ENCODE measurements around the gene OR6C3. TPM values are rescaled to one million over a fixed set of nuclear protein-coding genes. Genes with fewer than 3 reads are reported as not detected.
"Not testable (repeated sequence)": the region's sequence is repeated elsewhere in the genome, so short reads cannot be mapped to it uniquely, and the experiment has no call there.

The OR6C3 gene
- polyA plus RNA-seq, 2 of the 4 experiments (the other 2 are of a cell fraction), result not detected

DNA sequence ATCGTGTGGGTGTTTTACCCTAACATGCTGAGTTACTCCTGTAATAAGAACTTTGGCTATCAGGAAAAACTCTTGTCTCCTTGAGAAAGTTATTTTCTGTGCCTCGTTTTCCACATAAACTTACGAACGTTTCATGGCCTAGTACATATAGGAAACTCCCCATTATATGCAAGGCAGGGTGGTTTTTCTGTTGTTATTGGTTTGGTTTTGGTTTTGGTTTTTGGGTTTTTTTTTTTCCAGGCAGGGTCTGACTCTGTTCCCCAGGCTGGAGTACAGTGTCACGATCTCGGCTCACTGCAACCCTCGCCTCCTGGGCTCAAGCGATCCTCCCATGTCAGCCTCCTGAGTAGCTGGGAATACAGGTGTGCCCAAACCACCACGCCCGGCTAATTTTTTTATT is 5.5 kb downstream of the OR6C3 start:
- TF ChIP-seq, protein P1, sequence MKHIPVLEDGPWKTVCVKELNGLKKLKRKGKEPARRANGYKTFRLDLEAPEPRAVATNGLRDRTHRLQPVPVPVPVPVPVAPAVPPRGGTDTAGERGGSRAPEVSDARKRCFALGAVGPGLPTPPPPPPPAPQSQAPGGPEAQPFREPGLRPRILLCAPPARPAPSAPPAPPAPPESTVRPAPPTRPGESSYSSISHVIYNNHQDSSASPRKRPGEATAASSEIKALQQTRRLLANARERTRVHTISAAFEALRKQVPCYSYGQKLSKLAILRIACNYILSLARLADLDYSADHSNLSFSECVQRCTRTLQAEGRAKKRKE (CRISPR knock-in tag; IDR thresholded peaks at IDR 0.05; ENCODE audit: low read depth), result no peak
- TF ChIP-seq EHMT2 (IDR thresholded peaks at IDR 0.05; ENCODE audit: low read depth) (no peak), CBX8 (IDR thresholded peaks at IDR 0.05) (no peak), HEYL (CRISPR knock-in tag; IDR thresholded peaks at IDR 0.05) (no peak)
- POLR2A ChIA-PET, result no interaction called here
- Histone ChIP-seq H3K4me3 (no peak overlapping the region), H3K4me1 (no peaks in the 10 kb centered on the region), H3K9me3 (no peaks in the 10 kb centered on the region), H3K4me2 (no peak overlapping the region), H3K27ac (no peak overlapping the region)
- ATAC-seq (no peak), FAIRE-seq (no peak), DNase-seq (ENCODE audit: low read depth in 1 of 2, low spot score in 1 of 2) (no peak)
- CTCF ChIA-PET, result no interaction called here
- 11% methylated on average over 10 of the region's 10 CpGs for WGBS (ENCODE audit: missing lambda C conversion rate)

DNA sequence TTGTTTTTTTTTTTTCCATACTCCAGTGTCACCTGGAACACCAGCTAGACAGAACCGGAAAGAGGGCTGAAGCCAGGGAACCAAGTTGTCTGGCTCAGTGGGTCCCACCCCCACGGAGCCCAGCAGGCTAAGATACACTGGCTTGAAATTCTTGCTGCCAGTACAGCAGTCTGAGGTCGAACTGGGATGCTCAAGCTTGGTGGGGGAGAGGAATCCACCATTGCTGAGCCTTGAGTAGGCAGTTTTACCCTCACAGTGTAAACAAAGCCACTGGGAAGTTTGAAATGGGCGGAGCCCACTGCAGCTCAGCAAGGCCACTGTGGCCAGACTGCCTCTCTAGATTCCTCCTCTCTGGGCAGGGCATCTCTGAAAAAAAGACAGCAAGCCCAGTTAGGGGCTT is 24.8 kb downstream of the OR6C3 start:
- H3K4me2 ChIP-seq; DNase-seq (ENCODE audit: low read depth in 1 of 2, low spot score in 1 of 2); ATAC-seq; H3K4me3 ChIP-seq; H3K9me3 ChIP-seq; H3K27ac ChIP-seq; CTCF ChIA-PET; FAIRE-seq; POLR2A ChIA-PET; H3K4me1 ChIP-seq: not testable (repeated sequence)
- WGBS (ENCODE audit: missing lambda C conversion rate), result 4% methylated on average over 4 of the region's 4 CpGs

DNA sequence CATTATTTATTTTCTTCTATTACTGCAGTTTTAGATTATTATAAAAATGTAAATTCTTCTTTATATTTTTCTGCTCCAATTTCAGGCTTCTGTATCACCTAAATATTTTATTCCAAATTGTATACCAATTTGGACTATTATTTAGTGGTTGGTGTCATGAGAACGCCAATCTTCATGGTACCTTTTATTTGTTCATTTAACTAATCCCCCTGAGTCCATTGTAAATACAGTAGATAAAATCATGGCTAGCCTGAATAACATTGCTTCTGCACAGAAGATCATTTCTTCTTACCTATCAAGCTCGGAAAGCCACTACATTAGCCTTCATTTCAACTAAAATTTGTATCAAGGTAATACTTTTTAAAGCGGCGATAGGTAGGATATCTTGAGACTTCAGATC is 32.1 kb downstream of the OR6C3 start, which contains the start of gene OR6C75:
OR6C75 (plus strand) TSS at position 301 of the 400 bp plus-strand sequence. CDS start 2,136 bp downstream, outside the sequence.
- H3K4me1 ChIP-seq, result no peaks in the 10 kb centered on the region
- ChIA-PET CTCF (no interaction called here), POLR2A (no interaction called here)
- FAIRE-seq (no peak), DNase-seq (ENCODE audit: low read depth in 1 of 2, low spot score in 1 of 2) (no peak), ATAC-seq (no peak)
- H3K27ac ChIP-seq, result no peak within 1 kb of the TSS
- TF ChIP-seq, protein P2, sequence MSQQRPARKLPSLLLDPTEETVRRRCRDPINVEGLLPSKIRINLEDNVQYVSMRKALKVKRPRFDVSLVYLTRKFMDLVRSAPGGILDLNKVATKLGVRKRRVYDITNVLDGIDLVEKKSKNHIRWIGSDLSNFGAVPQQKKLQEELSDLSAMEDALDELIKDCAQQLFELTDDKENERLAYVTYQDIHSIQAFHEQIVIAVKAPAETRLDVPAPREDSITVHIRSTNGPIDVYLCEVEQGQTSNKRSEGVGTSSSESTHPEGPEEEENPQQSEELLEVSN (IDR thresholded peaks at IDR 0.05; ENCODE audit: borderline replicate concordance, low read depth), result no peak
- TF ChIP-seq ESRRA (IDR thresholded peaks at IDR 0.05; ENCODE audit: borderline replicate concordance, low read length) (no peak), KDM1A (IDR thresholded peaks at IDR 0.05; ENCODE audit: low read depth) (no peak), HOXA7 (CRISPR knock-in tag; IDR thresholded peaks at IDR 0.05) (no peak), CHD2 (IDR thresholded peaks at IDR 0.05; ENCODE audit: low read length, partially characterized antibody) (no peak), TP53 (CRISPR knock-in tag; IDR thresholded peaks at IDR 0.05) (no peak), EP300 (IDR thresholded peaks at IDR 0.05) (no peak), HDAC2 (IDR thresholded peaks at IDR 0.05) (no peak), MAZ (IDR thresholded peaks at IDR 0.05; ENCODE audit: borderline replicate concordance, low read depth, low read length) (no peak), FOXS1 (CRISPR knock-in tag; IDR thresholded peaks at IDR 0.05) (no peak)
- TF ChIP-seq, protein P3, sequence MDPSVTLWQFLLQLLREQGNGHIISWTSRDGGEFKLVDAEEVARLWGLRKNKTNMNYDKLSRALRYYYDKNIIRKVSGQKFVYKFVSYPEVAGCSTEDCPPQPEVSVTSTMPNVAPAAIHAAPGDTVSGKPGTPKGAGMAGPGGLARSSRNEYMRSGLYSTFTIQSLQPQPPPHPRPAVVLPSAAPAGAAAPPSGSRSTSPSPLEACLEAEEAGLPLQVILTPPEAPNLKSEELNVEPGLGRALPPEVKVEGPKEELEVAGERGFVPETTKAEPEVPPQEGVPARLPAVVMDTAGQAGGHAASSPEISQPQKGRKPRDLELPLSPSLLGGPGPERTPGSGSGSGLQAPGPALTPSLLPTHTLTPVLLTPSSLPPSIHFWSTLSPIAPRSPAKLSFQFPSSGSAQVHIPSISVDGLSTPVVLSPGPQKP (IDR thresholded peaks at IDR 0.05; ENCODE audit: low read depth, low read length), result no peak
- H3K4me3 ChIP-seq, result no peak within 1 kb of the TSS
- WGBS (ENCODE audit: missing lambda C conversion rate), result 26% methylated on average over 4 of the region's 4 CpGs
- no peaks in the 10 kb centered on the region for H3K9me3 ChIP-seq
- H3K4me2 ChIP-seq, result no peak within 1 kb of the TSS

DNA sequence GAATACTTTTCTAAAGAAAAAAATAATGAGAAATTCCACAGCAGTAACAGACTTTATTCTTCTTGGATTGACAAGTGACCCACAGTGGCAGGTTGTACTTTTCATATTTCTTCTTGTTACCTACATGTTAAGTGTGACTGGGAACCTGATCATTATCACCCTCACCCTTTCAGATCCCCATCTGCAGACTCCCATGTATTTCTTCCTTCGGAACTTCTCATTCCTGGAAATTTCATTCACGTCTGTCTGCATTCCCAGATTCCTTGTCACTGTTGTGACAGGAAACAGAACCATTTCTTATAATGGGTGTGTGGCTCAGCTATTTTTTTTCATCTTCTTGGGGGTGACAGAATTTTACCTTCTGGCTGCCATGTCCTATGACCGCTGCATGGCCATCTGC is 34.5 kb downstream of the OR6C3 start:
- Histone ChIP-seq H3K9me3 (no peaks in the 10 kb centered on the region), H3K4me2 (no peak overlapping the region), H3K4me1 (no peaks in the 10 kb centered on the region), H3K27ac (no peak overlapping the region), H3K4me3 (no peak overlapping the region)
- CTCF ChIA-PET, result no interaction called here
- TF ChIP-seq JUNB (IDR thresholded peaks at IDR 0.05), result no peak
- no peak for TF ChIP-seq NFE2L2 (conservative IDR thresholded peaks at IDR 0.05; ENCODE audit: low read length)
- TF ChIP-seq FOSB (CRISPR knock-in tag; IDR thresholded peaks at IDR 0.05), result no peak
- no peak for TF ChIP-seq RAD21 (conservative IDR thresholded peaks at IDR 0.05 in 1 of 2, IDR thresholded peaks at IDR 0.05 in 1 of 2)
- no peak for TF ChIP-seq MYC (IDR thresholded peaks at IDR 0.05; ENCODE audit: borderline replicate concordance, low read length)
- TF ChIP-seq EP300 (IDR thresholded peaks at IDR 0.05), result no peak
- no peak for TF ChIP-seq HOXA7 (CRISPR knock-in tag; IDR thresholded peaks at IDR 0.05)
- TF ChIP-seq ZC3H11A (IDR thresholded peaks at IDR 0.05), result no peak
- TF ChIP-seq RARB (CRISPR knock-in tag; IDR thresholded peaks at IDR 0.05), result no peak
- no peak for TF ChIP-seq POLR2A (IDR thresholded peaks at IDR 0.05; ENCODE audit: low read length)
- no peak for TF ChIP-seq JUN (IDR thresholded peaks at IDR 0.05)
- TF ChIP-seq POLR2AphosphoS2 (conservative IDR thresholded peaks at IDR 0.05; ENCODE audit: low read length), result no peak
- DNase-seq (ENCODE audit: low read depth in 1 of 2, low spot score in 1 of 2) (no peak), FAIRE-seq (no peak), ATAC-seq (no peak)
- under 1% methylated on average over 3 of the region's 3 CpGs for WGBS (ENCODE audit: missing lambda C conversion rate)
- POLR2A ChIA-PET, result no interaction called here
